PFSK-1 (cell line): Measurements from ENCODE around the gene CDC34.

ENCODE experiments used
- FOXP2 ChIP-seq: optimal IDR thresholded peaks from 2 replicates; pipeline ENCODE3; 2011; ENCODE audit warnings: borderline replicate concordance, control low read depth, inconsistent platforms; ENCODE audit not compliant: insufficient read depth; ENCODE audit errors: extremely low read length, extremely low read depth
- POLR2AphosphoS5 ChIP-seq: IDR thresholded peaks from 2 replicates; pipeline ENCODE4 v1.6.1; 2012; ENCODE audit warnings: low read depth, mild to moderate bottlenecking, control low read depth, low read length, moderate library complexity
- REST ChIP-seq, 2 experiments: IDR thresholded peaks; 2 replicates each; pipeline versions ENCODE4 v1.6.1 to v1.8.0; 2011 to 2012; ENCODE audit warnings: low read depth in 2 of 2, low read length in 2 of 2, control low read depth in 1 of 2, inconsistent platforms in 1 of 2, mild to moderate bottlenecking in 1 of 2, moderate library complexity in 1 of 2; ENCODE audit not compliant: insufficient read depth in 1 of 2
- SIN3A ChIP-seq: IDR thresholded peaks from 2 replicates; pipeline ENCODE4 v1.6.1; 2012; ENCODE audit warnings: mild to moderate bottlenecking, low read length, moderate library complexity, borderline replicate concordance; ENCODE audit not compliant: insufficient read depth
- TAF1 ChIP-seq: IDR thresholded peaks from 2 replicates; pipeline ENCODE4 v1.6.1; 2012; ENCODE audit warnings: low read length, control low read depth, borderline replicate concordance; ENCODE audit not compliant: insufficient read depth

CDC34 gene

GRCh38 chr19:590750-591098 lies 59.2 kb downstream of the CDC34 start:
- no peak for TF ChIP-seq SIN3A

GRCh38 chr19:591099-591958 lies 59.8 kb downstream of the CDC34 start:
- TF ChIP-seq REST (IDR thresholded peaks at IDR 0.05; ENCODE audit: insufficient read depth in 1 of 2, low read depth in 2 of 2, low read length in 2 of 2) (peak; percentile 97), FOXP2 (no peak), SIN3A (peak; percentile 46; the same call in 1 of the 2 replicates), POLR2AphosphoS5 (no peak), TAF1 (no peak)
